ENCODE results near the gene CDH12. TPM values are rescaled to one million over a fixed set of nuclear protein-coding genes. Genes with fewer than 3 reads are reported as not detected.

Gene CDH12
- total and polyA plus RNA-seq, 2 donors (not counting 3 experiments of a cell fraction or from before 2014, with no cell fraction given) = 0.03 TPM; not detected in 1

- no peaks in the 10 kb centered on the region for H3K9me1 ChIP-seq (replicated peaks; ENCODE audit: control insufficient read depth, extremely low read depth, insufficient read depth, low read length)
- H3K36me3 ChIP-seq (ENCODE audit: control insufficient read depth in 2 of 2, extremely low read depth in 1 of 2, insufficient read depth in 2 of 2, low read length in 2 of 2) = no peaks in the 10 kb centered on the region
- dilution Hi-C loops (cut with MboI; ENCODE audit: extremely low pct_ligation_motif_present, low sequenced_read_pairs) (no loop called here), intact Hi-C loops (cut with micrococcal nuclease) (no loop called here)
- H3K79me2 ChIP-seq (ENCODE audit: control insufficient read depth, insufficient read depth, low read length) = no peaks in the 10 kb centered on the region
- H3K4me1 ChIP-seq (ENCODE audit: control insufficient read depth, extremely low read depth, insufficient read depth, low read length) = no peaks in the 10 kb centered on the region
- no peaks in the 10 kb centered on the region for H4K20me1 ChIP-seq (replicated peaks; ENCODE audit: control insufficient read depth, extremely low read depth, insufficient read depth, low read length)
- peaks cover 2% of the 10 kb centered on the region for H3K9me3 ChIP-seq (replicated peaks; ENCODE audit: control insufficient read depth, insufficient read depth, low read length)
- H3K4me2 ChIP-seq (ENCODE audit: insufficient read depth, low read length) = no peak overlapping the region
- FAIRE-seq = no peak
- H3K4me3 ChIP-seq (replicated peaks in 1 of 3; ENCODE audit: insufficient read depth in 1 of 3, low read depth in 1 of 3, low read length in 3 of 3) = no peak overlapping the region
- H3K27me3 ChIP-seq (ENCODE audit: control insufficient read depth in 2 of 2, insufficient read depth in 2 of 2, low read length in 2 of 2) = no peaks in the 10 kb centered on the region
- ChIA-PET CTCF (no interaction called here), POLR2A (no interaction called here)
- no peak overlapping the region for H3K27ac ChIP-seq (ENCODE audit: insufficient read depth, low read depth, low read length)
- H3K9ac ChIP-seq (replicated peaks; ENCODE audit: extremely low read depth, insufficient read depth, low read length) = no peak overlapping the region
- no TSS peak for BruUV-seq (replicated peaks)
- DNase-seq (ENCODE audit: low read depth, low spot score) = no peak
- H2AFZ ChIP-seq (ENCODE audit: low read depth, low read length) = no peak overlapping the region
- no peak for TF ChIP-seq POLR2A (IDR thresholded peaks at IDR 0.05; ENCODE audit: low read depth, low read length)
- TF ChIP-seq POLR2AphosphoS5 (IDR thresholded peaks at IDR 0.05; ENCODE audit: insufficient read depth, low read depth, low read length) = no peak
- no peak for TF ChIP-seq CTCF (IDR thresholded peaks at IDR 0.05; ENCODE audit: extremely low read depth in 1 of 2, insufficient read depth in 1 of 2, low read depth in 1 of 2, low read length in 2 of 2)
- no peak for TF ChIP-seq GATA2 (IDR thresholded peaks at IDR 0.05; ENCODE audit: insufficient read depth, insufficient read length, low read depth, low read length)
- TF ChIP-seq EZH2 (IDR thresholded peaks at IDR 0.05; ENCODE audit: borderline replicate concordance, low read depth, low read length, severe bottlenecking) = no peak
- no peak for TF ChIP-seq JUN (IDR thresholded peaks at IDR 0.05; ENCODE audit: borderline replicate concordance, insufficient read depth, insufficient read length, low read depth)
- TF ChIP-seq MAX (IDR thresholded peaks at IDR 0.05; ENCODE audit: insufficient read depth, insufficient read length) = no peak
- no peak for TF ChIP-seq MYC (IDR thresholded peaks at IDR 0.05; ENCODE audit: low read depth, low read length)
- no peak for TF ChIP-seq FOS (IDR thresholded peaks at IDR 0.05; ENCODE audit: borderline replicate concordance, insufficient read depth, low read length)
These were observed 2.2 kb downstream of the CDH12 start for GRCh38 chr5:22850981-22851380.

Measured in endothelial cell of umbilical vein (primary cell).